PC-9 (cell line): ENCODE data around the gene SLC10A1.

Experiments used
- EZH2 ChIP-seq: fragments of 200-600 bp; sonication (generic); IDR thresholded peaks from 2 replicates; pipeline ENCODE4 v1.8.0; 2017; ENCODE audit warnings: antibody characterized with exemption, low read depth
- TF ChIP-seq, protein P1 (sequence below): fragments of 200-600 bp; sonication (generic); conservative IDR thresholded peaks from 2 replicates; pipeline ENCODE4 v1.6.1; 2017; ENCODE audit warnings: mixed run types, antibody characterized with exemption, mild to moderate bottlenecking, moderate library complexity

DNA sequence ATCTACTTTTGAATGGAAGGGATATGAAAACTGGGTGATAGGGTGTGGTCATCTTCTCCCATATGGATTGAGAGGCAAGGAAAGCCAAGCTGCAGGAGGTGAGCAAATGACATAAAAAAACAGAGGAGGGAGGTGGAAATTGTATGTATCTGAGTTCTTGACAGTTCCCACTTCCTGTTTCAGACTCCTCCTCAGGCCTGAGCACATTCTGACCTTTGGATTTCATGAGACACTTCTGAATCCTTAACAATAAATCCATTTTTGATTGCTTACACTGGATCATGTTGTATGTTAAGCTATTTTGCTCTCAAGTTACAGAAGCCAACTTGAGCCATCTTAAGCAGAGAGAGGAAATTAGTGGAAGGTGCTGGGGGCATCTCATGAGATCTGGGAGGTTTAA lies 41.7 kb downstream of the SLC10A1 start:
- TF ChIP-seq, protein P1, sequence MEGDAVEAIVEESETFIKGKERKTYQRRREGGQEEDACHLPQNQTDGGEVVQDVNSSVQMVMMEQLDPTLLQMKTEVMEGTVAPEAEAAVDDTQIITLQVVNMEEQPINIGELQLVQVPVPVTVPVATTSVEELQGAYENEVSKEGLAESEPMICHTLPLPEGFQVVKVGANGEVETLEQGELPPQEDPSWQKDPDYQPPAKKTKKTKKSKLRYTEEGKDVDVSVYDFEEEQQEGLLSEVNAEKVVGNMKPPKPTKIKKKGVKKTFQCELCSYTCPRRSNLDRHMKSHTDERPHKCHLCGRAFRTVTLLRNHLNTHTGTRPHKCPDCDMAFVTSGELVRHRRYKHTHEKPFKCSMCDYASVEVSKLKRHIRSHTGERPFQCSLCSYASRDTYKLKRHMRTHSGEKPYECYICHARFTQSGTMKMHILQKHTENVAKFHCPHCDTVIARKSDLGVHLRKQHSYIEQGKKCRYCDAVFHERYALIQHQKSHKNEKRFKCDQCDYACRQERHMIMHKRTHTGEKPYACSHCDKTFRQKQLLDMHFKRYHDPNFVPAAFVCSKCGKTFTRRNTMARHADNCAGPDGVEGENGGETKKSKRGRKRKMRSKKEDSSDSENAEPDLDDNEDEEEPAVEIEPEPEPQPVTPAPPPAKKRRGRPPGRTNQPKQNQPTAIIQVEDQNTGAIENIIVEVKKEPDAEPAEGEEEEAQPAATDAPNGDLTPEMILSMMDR: no peak
- no peak for TF ChIP-seq EZH2
